Measurements from ENCODE around the gene DIPK2A. TPM values are rescaled to one million over a fixed set of nuclear protein-coding genes. Genes with fewer than 3 reads are reported as not detected.

Gene DIPK2A
- polyA plus RNA-seq, 1 of the 3 experiments (the other 2 are of a cell fraction), result 0.03 TPM

- CTCF ChIA-PET, result no interaction called here
- WGBS (ENCODE audit: low lambda C conversion rate), result 4% methylated on average over 3 of the region's 3 CpGs
- POLR2A ChIA-PET, result no interaction called here
- Histone ChIP-seq H3F3A (replicated peaks; ENCODE audit: insufficient read depth) (no peaks in the 10 kb centered on the region), H4K20me1 (ENCODE audit: insufficient read depth) (no peaks in the 10 kb centered on the region), H3K79me2 (ENCODE audit: insufficient read depth) (no peaks in the 10 kb centered on the region), H3K9me3 (no peaks in the 10 kb centered on the region), H3K4me1 (ENCODE audit: control insufficient read depth in 1 of 2, insufficient read depth in 2 of 2, low read depth in 1 of 2, low read length in 1 of 2) (no peaks in the 10 kb centered on the region), H3K27me3 (ENCODE audit: insufficient read depth) (no peaks in the 10 kb centered on the region), H3K27ac (ENCODE audit: low read depth in 2 of 2, low read length in 1 of 2) (no peak overlapping the region), H3K36me3 (replicated peaks in 1 of 2; ENCODE audit: control insufficient read depth in 1 of 2, insufficient read depth in 2 of 2, low read length in 1 of 2) (no peaks in the 10 kb centered on the region), H3K4me2 (no peak overlapping the region), H2AFZ (ENCODE audit: low read depth) (no peak overlapping the region), H3K4me3 (ENCODE audit: low read depth in 2 of 2, low read length in 1 of 2) (no peak overlapping the region), H3K9ac (no peak overlapping the region), H3K9me2 (no peaks in the 10 kb centered on the region)
- DNase-seq, result no peak
- TF ChIP-seq EP300 (IDR thresholded peaks at IDR 0.05; ENCODE audit: borderline replicate concordance in 1 of 2, low read depth in 1 of 2, low read length in 1 of 2), result no peak
- TF ChIP-seq POLR2AphosphoS5 (IDR thresholded peaks at IDR 0.05; ENCODE audit: low read depth, low read length), result no peak
- no peak for TF ChIP-seq NFIC (IDR thresholded peaks at IDR 0.05; ENCODE audit: borderline replicate concordance)
- TF ChIP-seq YY1 (IDR thresholded peaks at IDR 0.05; ENCODE audit: low read depth), result no peak
- TF ChIP-seq, protein P1, sequence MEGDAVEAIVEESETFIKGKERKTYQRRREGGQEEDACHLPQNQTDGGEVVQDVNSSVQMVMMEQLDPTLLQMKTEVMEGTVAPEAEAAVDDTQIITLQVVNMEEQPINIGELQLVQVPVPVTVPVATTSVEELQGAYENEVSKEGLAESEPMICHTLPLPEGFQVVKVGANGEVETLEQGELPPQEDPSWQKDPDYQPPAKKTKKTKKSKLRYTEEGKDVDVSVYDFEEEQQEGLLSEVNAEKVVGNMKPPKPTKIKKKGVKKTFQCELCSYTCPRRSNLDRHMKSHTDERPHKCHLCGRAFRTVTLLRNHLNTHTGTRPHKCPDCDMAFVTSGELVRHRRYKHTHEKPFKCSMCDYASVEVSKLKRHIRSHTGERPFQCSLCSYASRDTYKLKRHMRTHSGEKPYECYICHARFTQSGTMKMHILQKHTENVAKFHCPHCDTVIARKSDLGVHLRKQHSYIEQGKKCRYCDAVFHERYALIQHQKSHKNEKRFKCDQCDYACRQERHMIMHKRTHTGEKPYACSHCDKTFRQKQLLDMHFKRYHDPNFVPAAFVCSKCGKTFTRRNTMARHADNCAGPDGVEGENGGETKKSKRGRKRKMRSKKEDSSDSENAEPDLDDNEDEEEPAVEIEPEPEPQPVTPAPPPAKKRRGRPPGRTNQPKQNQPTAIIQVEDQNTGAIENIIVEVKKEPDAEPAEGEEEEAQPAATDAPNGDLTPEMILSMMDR (IDR thresholded peaks at IDR 0.05), result no peak
Observed at GRCh38 chr3:143934791-143935190, 36.8 kb upstream of the DIPK2A start.

DNA sequence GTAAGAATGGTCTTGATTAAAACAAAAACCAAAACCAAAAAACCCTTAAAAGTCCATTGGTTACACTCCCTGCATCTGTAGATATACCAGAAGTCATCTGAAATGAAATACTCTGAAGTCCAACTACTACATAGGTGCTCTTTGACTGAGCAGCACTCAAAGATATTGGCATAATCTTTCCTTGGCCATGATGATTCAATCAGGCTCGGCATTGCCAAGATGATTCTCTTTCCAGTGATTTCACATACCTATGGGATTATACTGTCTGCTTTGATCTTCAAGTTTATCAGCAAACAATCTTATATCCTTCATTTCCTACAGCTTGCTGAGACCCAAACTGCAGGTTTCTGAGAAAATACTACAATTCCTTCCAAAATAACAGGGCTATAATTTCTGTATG, 35.9 kb upstream of the DIPK2A start:
- H3K27me3 ChIP-seq (ENCODE audit: insufficient read depth), result no peaks in the 10 kb centered on the region
- H3K4me3 ChIP-seq (ENCODE audit: low read depth in 2 of 2, low read length in 1 of 2), result no peak overlapping the region
- ChIA-PET CTCF (no interaction called here), POLR2A (no interaction called here)
- no peaks in the 10 kb centered on the region for H3F3A ChIP-seq (replicated peaks; ENCODE audit: insufficient read depth)
- 0% methylated on average over 1 of the region's 1 CpG for WGBS (ENCODE audit: low lambda C conversion rate)
- DNase-seq, result no peak
- H3K79me2 ChIP-seq (ENCODE audit: insufficient read depth), result no peaks in the 10 kb centered on the region
- H3K9me3 ChIP-seq, result no peaks in the 10 kb centered on the region
- no peak overlapping the region for H3K9ac ChIP-seq
- H3K36me3 ChIP-seq (replicated peaks in 1 of 2; ENCODE audit: control insufficient read depth in 1 of 2, insufficient read depth in 2 of 2, low read length in 1 of 2), result no peaks in the 10 kb centered on the region
- H3K4me2 ChIP-seq, result no peak overlapping the region
- H2AFZ ChIP-seq (ENCODE audit: low read depth), result no peak overlapping the region
- H4K20me1 ChIP-seq (ENCODE audit: insufficient read depth), result no peaks in the 10 kb centered on the region
- no peak for TF ChIP-seq GABPA (IDR thresholded peaks at IDR 0.05; ENCODE audit: low read depth)
- no peak for TF ChIP-seq RFX5 (IDR thresholded peaks at IDR 0.05; ENCODE audit: low read length)
- TF ChIP-seq, protein P2, sequence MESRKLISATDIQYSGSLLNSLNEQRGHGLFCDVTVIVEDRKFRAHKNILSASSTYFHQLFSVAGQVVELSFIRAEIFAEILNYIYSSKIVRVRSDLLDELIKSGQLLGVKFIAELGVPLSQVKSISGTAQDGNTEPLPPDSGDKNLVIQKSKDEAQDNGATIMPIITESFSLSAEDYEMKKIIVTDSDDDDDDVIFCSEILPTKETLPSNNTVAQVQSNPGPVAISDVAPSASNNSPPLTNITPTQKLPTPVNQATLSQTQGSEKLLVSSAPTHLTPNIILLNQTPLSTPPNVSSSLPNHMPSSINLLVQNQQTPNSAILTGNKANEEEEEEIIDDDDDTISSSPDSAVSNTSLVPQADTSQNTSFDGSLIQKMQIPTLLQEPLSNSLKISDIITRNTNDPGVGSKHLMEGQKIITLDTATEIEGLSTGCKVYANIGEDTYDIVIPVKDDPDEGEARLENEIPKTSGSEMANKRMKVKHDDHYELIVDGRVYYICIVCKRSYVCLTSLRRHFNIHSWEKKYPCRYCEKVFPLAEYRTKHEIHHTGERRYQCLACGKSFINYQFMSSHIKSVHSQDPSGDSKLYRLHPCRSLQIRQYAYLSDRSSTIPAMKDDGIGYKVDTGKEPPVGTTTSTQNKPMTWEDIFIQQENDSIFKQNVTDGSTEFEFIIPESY (IDR thresholded peaks at IDR 0.05; ENCODE audit: borderline replicate concordance, low read depth), result no peak
- TF ChIP-seq EP300 (IDR thresholded peaks at IDR 0.05; ENCODE audit: borderline replicate concordance in 1 of 2, low read depth in 1 of 2, low read length in 1 of 2), result no peak
- TF ChIP-seq GATA2 (CRISPR knock-in tag; IDR thresholded peaks at IDR 0.05), result no peak
- no peak overlapping the region for H3K27ac ChIP-seq (ENCODE audit: low read depth in 2 of 2, low read length in 1 of 2)
- H3K4me1 ChIP-seq (ENCODE audit: control insufficient read depth in 1 of 2, insufficient read depth in 2 of 2, low read depth in 1 of 2, low read length in 1 of 2), result no peaks in the 10 kb centered on the region
- no peaks in the 10 kb centered on the region for H3K9me2 ChIP-seq
